Activated naive CD4-positive, alpha-beta T cell treated with anti-CD3 and anti-CD28 coated beads for 36 hours (primary cell): ENCODE data around the gene DDN. TPM values are rescaled to one million over a fixed set of nuclear protein-coding genes. Genes with fewer than 3 reads are reported as not detected.

Source experiments
- CTCF ChIA-PET: fragments of 350-600 bp; sonication (Branson Sonifier 250); formaldehyde crosslinking; loops from one replicate; lab custom pipeline; 2021; ENCODE audit warnings: antibody characterized with exemption; lab: Charles Lee
- DNase-seq: peaks from one replicate; pipeline ENCODE4 v3.0.0-alpha.2; 2020
- H3K27ac Mint-ChIP-seq: one replicate; pipeline ENCODE4 v1.8.0; 2021; ENCODE audit warnings: mild to moderate bottlenecking, mixed read lengths
- H3K27me3 Mint-ChIP-seq: one replicate; pipeline ENCODE4 v1.8.0; 2021; ENCODE audit warnings: low read depth, mixed read lengths
- H3K36me3 Mint-ChIP-seq: one replicate; pipeline ENCODE4 v1.8.0; 2021; ENCODE audit warnings: low read depth, mixed read lengths
- H3K4me1 Mint-ChIP-seq: one replicate; pipeline ENCODE4 v1.8.0; 2021; ENCODE audit warnings: low read depth, mixed read lengths
- H3K4me3 Mint-ChIP-seq: one replicate; pipeline ENCODE4 v1.8.0; 2021; ENCODE audit warnings: mild to moderate bottlenecking, moderate library complexity, mixed read lengths
- H3K9me3 Mint-ChIP-seq: one replicate; pipeline ENCODE4 v1.8.0; 2021; ENCODE audit warnings: mixed read lengths
- intact Hi-C: fragments of 100-400 bp; cut with micrococcal nuclease; formaldehyde crosslinking; loops from one replicate; pipeline ENCODE4 v1.15.1; 2023
- total RNA-seq, 2 experiments: library from RNA; stranded (reverse); gene quantifications; one replicate each; pipeline ENCODE4 v1.2.3, GENCODE V29; 2021

Gene DDN
- total RNA-seq, 2 experiments from 2014 or later: 0.20 to 0.21 TPM

DNA sequence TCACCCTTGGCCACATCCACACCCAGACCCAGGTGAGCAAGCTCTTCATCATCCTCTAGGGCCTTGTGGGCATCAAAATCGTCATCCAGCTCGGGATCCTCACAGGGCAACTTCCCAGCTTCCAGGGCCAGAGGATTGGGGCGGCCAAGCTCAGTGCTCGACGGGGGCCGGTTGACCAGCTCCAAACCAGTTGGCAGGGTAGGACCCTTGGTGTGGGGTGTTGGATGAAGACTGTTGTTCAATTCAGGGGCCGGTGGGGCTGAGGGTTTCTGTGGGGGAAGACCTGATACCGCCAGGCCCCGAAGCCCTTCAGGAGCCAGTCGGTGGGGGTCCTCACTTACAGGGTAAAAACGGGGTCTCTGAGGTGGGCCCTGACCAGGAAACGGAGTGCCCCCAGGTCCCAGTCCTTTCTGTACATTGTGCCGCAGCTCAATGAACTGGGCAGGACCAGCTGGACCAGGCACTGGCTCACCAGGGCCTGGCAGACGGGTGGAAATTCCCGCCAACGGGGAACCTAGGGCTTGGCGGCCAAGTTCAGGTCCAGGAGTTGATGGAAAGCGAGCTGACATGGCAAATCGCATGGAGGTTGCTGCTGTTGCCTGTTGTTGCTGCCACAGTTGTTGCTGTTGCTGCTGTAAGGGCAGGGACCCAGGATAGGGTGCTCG is 39.2 kb upstream of the DDN start:
- no peak for DNase-seq
- CTCF ChIA-PET: interaction anchor here (1.2 to 1.5 kb wide), 4 partner anchors 11 to 60 kb away, joined by 3 to 5 read pairs (median 4); no protein-coding TSS in a partner anchor
- Mint-ChIP-seq H3K4me1 (no peaks in the 10 kb centered on the region), H3K4me3 (no peak overlapping the region), H3K27me3 (no peaks in the 10 kb centered on the region), H3K9me3 (no peaks in the 10 kb centered on the region), H3K27ac (no peak overlapping the region), H3K36me3 (peaks cover 15% of the 10 kb centered on the region)
- intact Hi-C loops: no loop called here

GRCh38 chr12:49037947-49038237 is 38.7 kb upstream of the DDN start:
- Mint-ChIP-seq H3K4me1 (no peaks in the 10 kb centered on the region), H3K27ac (no peak overlapping the region), H3K9me3 (no peaks in the 10 kb centered on the region), H3K27me3 (no peaks in the 10 kb centered on the region), H3K36me3 (peaks cover 15% of the 10 kb centered on the region), H3K4me3 (no peak overlapping the region)
- CTCF ChIA-PET: interaction anchor here (1.0 to 1.5 kb wide), 3 partner anchors 41 to 50 kb away, joined by 3 to 5 read pairs (median 3); no protein-coding TSS in a partner anchor
- intact Hi-C loops: no loop called here
- DNase-seq: no peak

GRCh38 chr12:49037111-49037946 is 38.2 kb upstream of the DDN start:
- Mint-ChIP-seq H3K27ac (no peak overlapping the region), H3K9me3 (no peaks in the 10 kb centered on the region), H3K4me1 (no peaks in the 10 kb centered on the region), H3K36me3 (peaks cover 13% of the 10 kb centered on the region), H3K4me3 (no peak overlapping the region), H3K27me3 (no peaks in the 10 kb centered on the region)
- CTCF ChIA-PET: interaction anchor here (0.5 to 1.5 kb wide), 8 partner anchors 11 to 85 kb away, joined by 3 to 6 read pairs (median 3); no protein-coding TSS in a partner anchor
- no peak for DNase-seq
- intact Hi-C loops: no loop called here

DNA sequence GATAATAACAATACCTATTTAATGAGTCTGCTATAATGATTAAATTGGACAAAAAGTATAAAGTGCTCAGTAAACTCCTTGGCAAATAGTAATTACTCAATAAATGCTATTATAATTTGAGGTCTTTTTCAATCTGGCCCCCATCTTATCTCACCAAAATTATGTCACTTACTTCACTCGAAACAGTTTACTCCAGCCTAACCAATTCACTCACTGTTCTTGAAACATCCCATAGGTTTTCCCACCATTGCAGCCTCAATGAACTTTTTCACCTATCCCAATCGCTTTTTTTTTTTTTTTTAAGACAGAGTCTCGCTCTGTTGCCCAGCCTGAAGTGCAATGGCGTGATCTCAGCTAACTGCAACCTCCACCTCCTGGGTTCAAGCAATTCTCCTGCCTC is 36.9 kb upstream of the DDN start:
- CTCF ChIA-PET: interaction anchor here (0.9 to 1.5 kb wide), 6 partner anchors 8 to 146 kb away, joined by 3 to 5 read pairs (median 4); no protein-coding TSS in a partner anchor
- intact Hi-C loops: no loop called here
- Mint-ChIP-seq H3K9me3 (no peaks in the 10 kb centered on the region), H3K4me3 (no peak overlapping the region), H3K36me3 (peaks cover 12% of the 10 kb centered on the region), H3K27me3 (no peaks in the 10 kb centered on the region), H3K27ac (no peak overlapping the region), H3K4me1 (no peaks in the 10 kb centered on the region)
- no peak for DNase-seq

DNA sequence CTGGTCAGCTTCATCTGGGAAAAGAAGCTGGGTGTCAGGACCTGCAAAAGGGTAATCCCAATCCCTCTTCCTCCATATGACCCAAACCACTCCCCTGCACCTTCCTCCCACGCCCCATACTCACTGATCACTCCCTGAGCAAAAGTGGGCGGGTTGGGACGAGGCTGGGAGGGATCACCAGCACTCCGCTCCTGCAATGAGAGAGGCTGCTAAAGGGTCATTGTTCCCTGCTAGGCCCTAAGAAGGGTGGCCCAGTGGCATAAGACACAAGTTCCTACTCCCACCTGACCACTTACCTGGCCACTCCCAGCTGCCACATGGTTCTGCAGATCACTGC is 35.1 kb upstream of the DDN start:
- no peak for DNase-seq
- intact Hi-C loops: no loop called here
- Mint-ChIP-seq H3K4me1 (no peaks in the 10 kb centered on the region), H3K27ac (no peak overlapping the region), H3K27me3 (no peaks in the 10 kb centered on the region), H3K9me3 (no peaks in the 10 kb centered on the region), H3K4me3 (no peak overlapping the region), H3K36me3 (peaks cover 13% of the 10 kb centered on the region)
- CTCF ChIA-PET: interaction anchor here (0.8 to 1.3 kb wide), 2 partner anchors 10 to 17 kb away, joined by 3 to 4 read pairs; no protein-coding TSS in a partner anchor

DNA sequence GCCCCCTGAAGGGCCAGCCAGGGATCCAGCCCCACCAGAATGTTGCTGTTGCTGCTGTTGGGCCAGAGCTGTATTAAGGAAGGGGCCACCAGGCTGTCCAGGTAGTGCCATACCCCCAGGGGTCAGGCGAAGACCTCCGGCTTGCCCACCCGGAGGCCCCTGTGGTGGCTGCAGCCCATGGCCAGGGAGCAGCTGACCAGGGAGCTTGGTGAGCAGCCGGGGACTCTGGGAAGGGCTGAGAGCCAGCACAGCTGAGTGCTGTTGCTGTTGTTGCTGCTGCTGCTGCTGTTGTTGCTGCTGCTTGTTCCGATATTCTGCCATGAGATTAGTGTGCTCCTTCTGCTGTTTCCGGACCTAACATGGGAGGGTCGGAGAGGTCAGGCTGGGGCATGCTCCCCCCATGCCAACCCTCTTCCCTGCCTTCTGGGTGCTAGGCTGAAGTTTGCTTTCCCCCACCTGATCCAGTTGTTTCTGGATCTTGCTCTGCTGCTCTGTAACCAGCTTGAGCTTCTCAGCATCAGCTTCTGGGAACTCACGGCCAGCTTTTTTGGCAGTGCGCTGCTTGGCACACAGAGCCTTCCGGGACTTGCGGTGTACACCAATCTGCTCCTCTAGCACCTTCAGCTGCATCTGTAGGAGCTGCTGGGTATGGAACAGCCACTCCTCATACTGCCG is 34.6 kb upstream of the DDN start:
- intact Hi-C loops: no loop called here
- Mint-ChIP-seq H3K27ac (no peak overlapping the region), H3K9me3 (no peaks in the 10 kb centered on the region), H3K27me3 (no peaks in the 10 kb centered on the region), H3K4me3 (no peak overlapping the region), H3K4me1 (no peaks in the 10 kb centered on the region), H3K36me3 (peaks cover 16% of the 10 kb centered on the region)
- DNase-seq: no peak
- CTCF ChIA-PET: interaction anchor here (0.8 to 1.3 kb wide), 2 partner anchors 10 to 16 kb away, joined by 3 to 4 read pairs; no protein-coding TSS in a partner anchor

DNA sequence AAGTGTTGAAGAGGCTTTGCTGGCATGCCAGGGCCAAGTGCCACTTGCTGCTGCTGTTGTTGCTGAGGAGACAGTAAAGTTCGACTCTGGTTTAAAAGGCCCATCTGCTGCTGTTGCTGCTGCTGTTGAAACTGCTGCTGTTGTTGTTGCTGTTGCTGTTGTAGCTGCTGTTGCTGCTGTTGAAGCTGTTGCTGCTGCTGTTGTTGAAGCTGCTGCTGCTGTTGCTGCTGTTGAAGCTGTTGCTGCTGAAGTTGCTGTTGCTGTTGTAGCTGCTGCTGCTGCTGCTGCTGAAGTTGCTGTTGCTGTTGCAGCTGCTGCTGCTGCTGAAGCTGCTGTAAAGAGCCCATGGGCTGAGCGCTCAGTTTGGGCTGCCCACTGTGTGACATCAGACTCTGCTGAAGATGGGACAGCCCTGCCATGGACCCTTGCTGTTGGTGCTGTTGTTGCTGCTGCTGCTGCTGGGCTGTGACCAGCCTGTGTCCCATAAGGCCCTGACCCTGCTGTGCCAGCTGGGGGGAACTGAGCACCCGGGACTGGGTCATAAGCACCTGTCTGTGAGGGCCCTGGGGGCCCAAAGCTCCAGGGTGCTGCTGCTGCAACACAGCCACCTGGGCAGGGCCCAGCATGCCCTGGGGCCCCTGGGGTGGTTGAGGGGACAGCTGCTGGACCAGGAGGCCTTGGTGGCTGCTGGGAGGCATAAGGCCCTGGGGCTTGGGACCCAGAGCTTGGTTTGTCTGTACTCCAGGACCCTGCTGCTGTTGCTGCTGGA is 33.7 kb upstream of the DDN start:
- no peak for DNase-seq
- Mint-ChIP-seq H3K27ac (no peak overlapping the region), H3K4me3 (no peak overlapping the region), H3K9me3 (no peaks in the 10 kb centered on the region), H3K27me3 (no peaks in the 10 kb centered on the region), H3K36me3 (peaks cover 21% of the 10 kb centered on the region), H3K4me1 (no peaks in the 10 kb centered on the region)
- intact Hi-C loops: no loop called here
- CTCF ChIA-PET: interaction anchor here (1.0 kb wide), 1 partner anchor 10 kb away, joined by 4 read pairs; no protein-coding TSS in a partner anchor

DNA sequence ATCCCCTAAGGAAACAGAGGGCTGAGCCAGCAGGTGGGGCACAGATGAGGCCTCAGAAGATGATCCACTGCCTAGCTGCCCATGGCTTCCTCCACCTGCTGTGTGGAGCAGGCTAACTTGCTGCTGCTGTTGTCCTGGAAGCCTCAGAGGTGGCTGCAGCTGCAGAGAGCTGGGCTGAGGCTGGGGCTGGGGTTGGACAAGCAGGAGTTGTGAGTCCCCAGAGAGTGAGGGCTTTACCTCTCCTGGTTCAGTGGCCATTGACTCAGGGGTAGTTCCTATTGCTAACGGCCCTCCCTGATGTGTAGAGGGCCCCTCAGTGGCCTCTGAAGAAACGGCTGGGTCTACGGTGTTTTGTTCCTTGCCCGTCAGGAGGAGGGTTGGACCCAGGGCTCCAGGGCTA is 33.1 kb upstream of the DDN start:
- no peaks in the 10 kb centered on the region for H3K27me3 Mint-ChIP-seq

GRCh38 chr12:49031573-49032161 is 32.5 kb upstream of the DDN start:
- H3K9me3 Mint-ChIP-seq: no peaks in the 10 kb centered on the region
- DNase-seq: no peak
- intact Hi-C loops: no loop called here
- no peak overlapping the region for H3K4me3 Mint-ChIP-seq
- peaks cover 29% of the 10 kb centered on the region for H3K36me3 Mint-ChIP-seq
- H3K27ac Mint-ChIP-seq: no peak overlapping the region
- H3K27me3 Mint-ChIP-seq: no peaks in the 10 kb centered on the region
- H3K4me1 Mint-ChIP-seq: no peaks in the 10 kb centered on the region
- CTCF ChIA-PET: interaction anchor here (1.0 to 1.3 kb wide), 4 partner anchors 11 to 34 kb away, joined by 3 to 4 read pairs (median 3); no protein-coding TSS in a partner anchor

More for the DNA sequence above, 33.1 kb upstream of the DDN start:
- Mint-ChIP-seq H3K9me3 (no peaks in the 10 kb centered on the region), H3K36me3 (peaks cover 27% of the 10 kb centered on the region), H3K4me3 (no peak overlapping the region), H3K27ac (no peak overlapping the region), H3K4me1 (no peaks in the 10 kb centered on the region)
- intact Hi-C loops: no loop called here
- no peak for DNase-seq
- CTCF ChIA-PET: interaction anchor here (1.0 kb wide), 1 partner anchor 11 kb away, joined by 4 read pairs; no protein-coding TSS in a partner anchor

GRCh38 chr12:49030714-49031572 is 31.8 kb upstream of the DDN start:
- Mint-ChIP-seq H3K27me3 (no peaks in the 10 kb centered on the region), H3K36me3 (peaks cover 29% of the 10 kb centered on the region), H3K4me3 (no peak overlapping the region), H3K4me1 (no peaks in the 10 kb centered on the region), H3K27ac (no peak overlapping the region), H3K9me3 (no peaks in the 10 kb centered on the region)
- CTCF ChIA-PET: interaction anchor here (1.0 to 1.3 kb wide), 5 partner anchors 11 to 99 kb away, joined by 3 read pairs; no protein-coding TSS in a partner anchor
- intact Hi-C loops: no loop called here
- no peak for DNase-seq
